Measurements from ENCODE around the gene DCTD.

DCTD gene

DNA sequence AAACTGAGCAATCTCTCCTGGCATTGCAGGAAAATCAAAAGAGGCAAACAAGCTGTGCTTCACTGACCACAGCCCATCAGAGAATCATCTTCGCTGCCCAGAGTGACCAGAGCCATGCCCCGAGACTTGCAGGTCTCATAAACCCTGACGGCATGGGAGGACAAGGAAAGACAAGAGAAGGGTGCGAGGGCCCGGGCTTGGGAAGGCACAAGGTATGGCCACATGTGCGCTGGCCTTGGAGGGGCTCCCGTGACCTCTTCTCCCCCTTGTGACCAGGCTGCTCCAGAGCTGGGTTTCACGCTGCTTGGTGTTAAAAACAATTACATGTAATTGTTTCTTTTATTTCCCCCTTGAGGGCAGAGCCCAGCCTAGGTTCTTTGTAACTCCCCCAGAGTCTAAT, 20.8 kb downstream of the DCTD start:
- H3K4me3 ChIP-seq (ENCODE audit: low read length): no peak overlapping the region
- no peak for DNase-seq (ENCODE audit: low read depth, low spot score)

DNA sequence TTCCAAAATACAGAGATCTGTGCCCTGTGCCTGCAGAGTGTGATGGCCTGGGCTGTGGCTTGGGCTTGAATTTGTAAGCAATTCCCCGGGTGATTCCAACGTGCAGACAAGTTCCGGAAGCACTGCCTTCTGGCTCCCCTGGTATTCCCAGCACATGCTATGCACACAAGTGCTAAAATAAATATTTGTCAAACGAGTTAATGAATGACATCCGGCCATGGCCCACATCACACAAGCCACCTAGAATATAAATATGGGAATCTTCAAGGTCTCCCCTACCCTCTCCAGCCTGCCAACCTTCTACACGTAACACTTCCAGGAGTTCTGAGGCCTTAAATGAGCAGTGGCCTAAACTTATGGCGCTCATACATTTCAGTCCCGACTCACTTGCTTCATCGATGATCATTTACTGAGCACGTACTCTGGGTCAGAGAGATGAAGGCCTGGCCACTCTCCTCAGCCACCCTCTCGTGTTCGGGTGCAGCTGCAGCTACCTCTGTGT, 21.3 kb downstream of the DCTD start:
- DNase-seq (ENCODE audit: low read depth, low spot score): no peak
- no peak overlapping the region for H3K4me3 ChIP-seq (ENCODE audit: low read length)

DNA sequence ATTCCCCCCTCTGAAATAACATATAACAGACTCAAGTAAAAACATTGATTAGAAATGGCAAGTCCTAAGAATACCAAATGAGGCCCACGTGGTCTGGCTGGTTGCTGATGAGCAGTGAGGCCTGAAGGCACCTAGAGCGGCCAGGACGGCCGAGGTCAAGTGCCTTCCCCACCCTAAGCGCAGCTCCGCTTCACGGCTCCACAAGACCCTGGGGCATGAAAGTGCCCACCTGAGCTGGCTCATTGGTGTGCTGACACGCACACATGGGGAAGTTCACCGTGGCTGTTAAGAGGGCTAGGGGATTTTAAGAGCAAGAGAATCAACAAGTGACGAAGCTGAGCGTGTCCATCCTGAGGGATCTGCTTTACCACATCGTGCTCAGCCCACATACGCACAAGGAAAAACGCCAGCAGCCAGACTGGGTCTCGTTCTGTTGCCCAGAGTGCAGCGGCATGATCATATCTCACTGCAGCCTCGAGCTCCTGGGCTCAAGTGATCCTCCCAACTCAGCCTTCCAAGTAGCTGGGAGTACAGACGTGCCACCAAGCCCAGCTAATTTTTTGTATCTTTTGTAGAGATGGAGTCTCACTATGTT, 22.4 kb downstream of the DCTD start:
- no peak for DNase-seq (ENCODE audit: low read depth, low spot score)
- no peak overlapping the region for H3K4me3 ChIP-seq (ENCODE audit: low read length)

DNA sequence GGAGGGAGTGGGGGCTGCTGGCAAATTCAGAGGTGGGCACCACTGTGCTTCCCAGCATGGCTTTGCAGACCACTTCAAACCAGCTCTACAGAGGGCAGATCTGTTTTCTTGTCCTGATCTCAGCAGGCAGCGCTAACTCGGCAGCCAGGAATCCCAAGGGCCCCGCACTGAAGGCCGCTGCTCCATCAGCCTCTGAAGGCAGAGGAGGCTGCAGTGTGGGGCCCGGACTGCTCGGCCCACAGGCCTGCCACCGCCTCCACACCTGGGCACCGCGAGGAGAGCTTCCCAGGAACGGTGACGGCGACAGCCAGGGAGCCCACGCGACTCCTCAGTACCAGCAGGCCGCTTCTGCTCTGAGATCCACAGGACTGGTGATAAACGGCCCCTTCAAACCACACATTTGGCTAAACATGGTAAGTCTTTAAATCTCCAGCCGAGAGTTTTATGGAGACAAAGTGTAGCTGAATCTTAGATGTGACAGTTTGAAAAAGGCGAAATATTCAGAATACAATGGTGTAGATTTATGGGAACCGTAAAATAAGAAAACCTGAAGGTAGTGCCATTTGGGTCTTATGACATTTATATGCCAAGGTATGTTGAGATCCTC, 23.6 kb downstream of the DCTD start:
- H3K4me3 ChIP-seq (ENCODE audit: low read length): no peak overlapping the region
- no peak for DNase-seq (ENCODE audit: low read depth, low spot score)

DNA sequence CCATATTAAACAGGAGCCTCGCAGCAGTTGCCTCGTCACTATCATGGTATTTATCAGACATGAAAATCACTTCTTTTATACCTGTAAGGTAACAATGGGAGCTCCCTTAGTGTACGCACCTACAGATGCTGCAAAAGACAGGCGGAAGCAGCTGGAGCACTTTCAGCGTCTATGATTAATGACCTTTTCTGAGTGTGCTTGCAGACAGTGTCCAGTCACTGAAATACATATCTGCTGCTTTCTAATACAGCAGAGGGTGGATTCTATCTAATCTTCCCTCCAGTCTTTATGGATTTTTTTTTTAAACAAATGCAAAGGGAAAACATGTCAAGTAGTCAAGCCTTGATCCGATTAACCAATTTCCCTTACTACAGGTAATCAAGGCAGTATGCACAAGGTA, 24.1 kb downstream of the DCTD start:
- no peak for DNase-seq (ENCODE audit: low read depth, low spot score)

DNA sequence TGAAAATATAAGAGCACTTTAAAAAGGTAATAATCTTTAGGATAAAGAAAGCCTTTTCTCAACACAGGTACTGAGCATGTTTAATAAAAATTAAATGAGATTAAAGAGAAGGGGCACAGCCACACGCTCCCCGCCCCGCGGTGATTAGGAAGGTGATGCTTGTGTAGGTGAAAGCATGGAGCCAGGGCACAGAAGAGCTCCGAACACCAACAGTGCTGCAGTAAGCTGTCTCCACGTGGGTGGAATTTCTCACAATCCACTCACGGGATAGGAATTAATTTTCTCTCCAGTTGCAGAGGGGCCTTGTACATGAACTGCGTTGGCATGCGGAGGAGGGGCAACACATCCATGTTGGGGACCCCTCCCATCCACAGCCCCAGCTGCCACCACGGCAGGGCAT, 27.0 kb downstream of the DCTD start:
- DNase-seq (ENCODE audit: low read depth, low spot score): no peak
- H3K4me3 ChIP-seq (ENCODE audit: low read length): no peak overlapping the region

More for the DNA sequence above, 24.1 kb downstream of the DCTD start:
- H3K4me3 ChIP-seq (ENCODE audit: low read length): no peak overlapping the region

DNA sequence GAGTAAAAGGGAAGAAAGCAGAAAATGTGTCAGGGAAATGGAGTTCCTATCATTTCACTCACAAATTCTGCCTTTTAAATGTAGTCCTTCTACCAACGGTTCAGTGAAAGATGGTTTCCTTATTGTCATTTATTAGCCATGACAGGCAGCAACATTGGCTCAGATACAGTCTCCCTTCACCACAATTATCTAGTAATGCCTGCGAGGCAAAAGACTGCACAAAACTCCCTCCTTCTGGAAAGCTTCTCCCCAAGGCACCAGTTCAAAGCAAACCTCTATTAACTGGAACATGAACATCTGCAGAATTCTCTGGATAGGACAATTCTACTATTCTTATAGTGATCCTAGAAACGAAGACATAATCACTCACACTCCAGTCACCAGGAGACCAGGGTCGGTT, 28.3 kb downstream of the DCTD start:
- no peak for DNase-seq (ENCODE audit: low read depth, low spot score)
- H3K4me3 ChIP-seq (ENCODE audit: low read length): no peak overlapping the region

DNA sequence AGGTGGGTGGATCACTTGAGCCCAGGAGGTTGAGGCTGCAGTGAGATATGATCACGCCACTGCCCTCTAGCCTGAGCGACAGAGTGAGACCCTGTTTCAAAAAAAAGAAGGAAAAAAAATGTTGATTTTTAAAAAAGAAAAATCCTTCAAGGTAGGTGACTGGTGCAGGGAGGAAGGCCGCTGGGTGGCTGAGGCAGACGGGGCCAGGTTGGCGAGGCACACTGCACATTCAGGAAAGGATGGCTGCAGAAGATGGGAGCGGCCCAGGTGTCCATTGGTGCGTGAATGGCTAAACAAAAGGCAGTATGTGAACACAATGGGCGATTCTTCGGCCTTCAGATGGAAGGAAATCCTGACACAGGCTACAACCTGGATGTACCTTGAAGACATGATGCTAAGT, 30.4 kb downstream of the DCTD start:
- no peak for DNase-seq (ENCODE audit: low read depth, low spot score)
- H3K4me3 ChIP-seq (ENCODE audit: low read length): no peak overlapping the region

DNA sequence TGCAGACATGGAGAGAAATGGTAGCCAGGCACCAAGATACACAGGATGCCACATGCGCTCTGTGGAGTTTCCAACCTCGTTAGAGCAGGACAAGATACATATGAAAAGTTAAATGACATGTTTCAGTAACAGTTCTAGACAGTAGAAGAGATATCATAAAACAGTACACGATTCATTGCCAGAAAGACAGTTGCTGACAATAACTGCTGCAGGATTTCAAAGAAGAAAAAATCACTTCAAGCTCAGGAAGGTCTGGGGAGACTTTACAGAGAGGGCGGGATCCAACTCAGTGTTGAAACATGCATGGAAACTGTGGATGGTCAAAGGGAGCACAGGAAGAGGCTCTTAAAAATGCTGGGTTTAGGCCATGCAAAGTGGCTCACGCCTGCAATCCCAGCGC, 31.0 kb downstream of the DCTD start:
- DNase-seq (ENCODE audit: low read depth, low spot score): no peak
- no peak overlapping the region for H3K4me3 ChIP-seq (ENCODE audit: low read length)

DNA sequence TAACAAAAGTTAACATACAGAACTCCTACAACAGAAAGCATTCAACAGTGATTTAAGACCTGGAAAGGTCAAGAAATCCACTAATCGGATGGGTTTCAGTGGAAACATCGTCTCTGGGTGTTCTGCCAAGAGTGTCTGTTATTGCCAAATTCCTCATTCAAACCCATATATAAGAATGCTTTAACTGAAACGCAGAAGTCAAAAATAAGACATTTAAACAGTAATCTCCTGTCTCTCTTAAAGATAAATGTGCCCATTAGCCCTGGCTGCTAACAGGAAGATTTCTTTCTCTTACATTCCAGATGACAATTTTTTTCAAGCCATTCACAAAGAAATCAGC, 31.5 kb downstream of the DCTD start:
- DNase-seq (ENCODE audit: low read depth, low spot score): no peak

DNA sequence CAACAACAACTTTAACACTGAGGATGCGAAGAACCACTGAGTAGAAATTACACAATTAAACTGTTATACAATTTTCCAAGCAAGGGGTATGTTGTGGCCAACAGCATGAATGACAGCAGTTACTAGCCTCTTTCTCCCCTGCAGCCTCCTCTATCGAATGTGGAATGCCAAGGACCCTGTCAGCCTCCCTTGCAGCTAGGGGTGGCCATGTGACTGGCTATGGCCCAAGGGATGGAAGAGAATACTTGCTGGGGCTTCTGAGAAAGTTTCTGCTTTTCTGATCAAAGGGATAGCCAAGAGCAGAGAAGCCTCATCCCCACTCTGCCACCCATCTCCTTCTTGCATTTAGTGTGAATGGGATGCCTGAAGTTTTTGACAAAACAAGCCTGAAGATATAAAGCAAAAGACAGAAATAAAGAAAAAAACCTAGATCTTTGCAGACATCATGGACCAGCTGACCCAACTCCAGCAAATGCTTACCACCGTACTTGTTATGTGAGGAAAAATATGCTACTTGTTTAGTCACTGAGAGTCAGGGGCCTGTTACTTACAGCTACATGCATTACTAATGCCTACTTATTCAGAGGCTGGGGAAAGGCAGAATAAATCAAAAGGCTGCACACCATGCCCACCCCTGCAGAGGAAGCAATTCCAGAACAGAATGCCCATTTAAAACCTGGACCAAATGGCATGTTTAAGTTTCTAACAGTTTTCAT, 32.0 kb downstream of the DCTD start:
- H3K4me3 ChIP-seq (ENCODE audit: low read length): no peak overlapping the region
- DNase-seq (ENCODE audit: low read depth, low spot score): no peak

More for the DNA sequence above, 31.5 kb downstream of the DCTD start:
- H3K4me3 ChIP-seq (ENCODE audit: low read length): no peak overlapping the region

DNA sequence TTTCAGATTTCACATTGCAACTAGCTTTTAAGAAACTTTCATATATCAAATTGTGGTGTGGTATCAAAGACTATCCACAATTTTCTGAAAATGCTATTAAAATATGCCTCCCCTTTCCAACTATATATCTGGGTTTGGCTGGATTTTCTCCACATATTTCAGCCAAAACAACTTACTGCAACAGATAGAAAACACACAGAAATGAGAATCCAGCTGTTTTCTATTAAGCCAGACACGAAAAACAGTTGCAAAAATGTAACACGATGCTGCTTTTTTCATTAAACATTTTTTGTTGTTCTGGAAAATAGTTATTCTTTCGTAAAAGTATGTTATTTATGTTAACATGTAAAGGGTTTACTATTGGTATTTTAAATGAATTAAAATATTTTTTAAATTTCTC, 33.1 kb downstream of the DCTD start:
- no peak overlapping the region for H3K4me3 ChIP-seq (ENCODE audit: low read length)
- no peak for DNase-seq (ENCODE audit: low read depth, low spot score)

DNA sequence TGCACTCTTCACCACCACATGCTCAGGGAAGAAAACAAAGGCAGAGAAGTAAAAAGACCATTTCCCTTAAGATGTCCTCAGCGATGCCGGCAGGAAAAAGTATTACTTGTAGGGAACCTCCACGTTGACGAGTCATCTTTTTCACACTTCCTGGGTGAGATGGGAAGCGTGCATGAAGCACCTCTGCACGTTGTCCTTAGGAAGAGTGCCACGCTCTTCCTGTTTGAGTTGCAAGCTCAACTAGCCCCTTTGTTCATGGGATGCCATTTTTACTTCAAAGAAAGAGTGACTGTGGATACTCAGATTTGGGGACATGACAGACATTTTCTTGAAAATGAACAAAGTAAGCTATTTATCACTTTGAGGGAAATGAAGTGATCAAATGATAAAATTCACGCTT, 33.8 kb downstream of the DCTD start:
- no peak overlapping the region for H3K4me3 ChIP-seq (ENCODE audit: low read length)
- DNase-seq (ENCODE audit: low read depth, low spot score): no peak

DNA sequence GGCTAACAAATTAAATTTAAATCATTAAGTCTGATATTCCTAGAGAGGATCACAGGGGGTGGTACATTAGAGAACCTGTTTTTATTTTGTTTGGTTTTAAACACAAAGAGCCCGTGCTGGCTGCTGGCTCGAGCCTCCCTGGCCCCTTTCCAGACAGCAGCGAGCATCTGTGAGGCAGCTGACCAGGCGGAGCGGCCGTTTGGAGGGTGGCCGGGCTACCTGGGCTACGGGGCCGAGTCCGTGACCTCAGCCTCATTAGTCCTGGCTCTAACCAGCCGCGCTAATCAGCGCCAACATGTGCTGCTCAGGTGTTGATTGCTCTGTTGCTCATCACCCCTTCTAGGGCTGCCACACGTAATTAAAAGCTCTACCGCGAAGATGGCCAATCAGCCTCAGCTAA, 35.3 kb downstream of the DCTD start:
- DNase-seq (ENCODE audit: low read depth, low spot score): no peak
- H3K4me3 ChIP-seq (ENCODE audit: low read length): no peak overlapping the region

DNA sequence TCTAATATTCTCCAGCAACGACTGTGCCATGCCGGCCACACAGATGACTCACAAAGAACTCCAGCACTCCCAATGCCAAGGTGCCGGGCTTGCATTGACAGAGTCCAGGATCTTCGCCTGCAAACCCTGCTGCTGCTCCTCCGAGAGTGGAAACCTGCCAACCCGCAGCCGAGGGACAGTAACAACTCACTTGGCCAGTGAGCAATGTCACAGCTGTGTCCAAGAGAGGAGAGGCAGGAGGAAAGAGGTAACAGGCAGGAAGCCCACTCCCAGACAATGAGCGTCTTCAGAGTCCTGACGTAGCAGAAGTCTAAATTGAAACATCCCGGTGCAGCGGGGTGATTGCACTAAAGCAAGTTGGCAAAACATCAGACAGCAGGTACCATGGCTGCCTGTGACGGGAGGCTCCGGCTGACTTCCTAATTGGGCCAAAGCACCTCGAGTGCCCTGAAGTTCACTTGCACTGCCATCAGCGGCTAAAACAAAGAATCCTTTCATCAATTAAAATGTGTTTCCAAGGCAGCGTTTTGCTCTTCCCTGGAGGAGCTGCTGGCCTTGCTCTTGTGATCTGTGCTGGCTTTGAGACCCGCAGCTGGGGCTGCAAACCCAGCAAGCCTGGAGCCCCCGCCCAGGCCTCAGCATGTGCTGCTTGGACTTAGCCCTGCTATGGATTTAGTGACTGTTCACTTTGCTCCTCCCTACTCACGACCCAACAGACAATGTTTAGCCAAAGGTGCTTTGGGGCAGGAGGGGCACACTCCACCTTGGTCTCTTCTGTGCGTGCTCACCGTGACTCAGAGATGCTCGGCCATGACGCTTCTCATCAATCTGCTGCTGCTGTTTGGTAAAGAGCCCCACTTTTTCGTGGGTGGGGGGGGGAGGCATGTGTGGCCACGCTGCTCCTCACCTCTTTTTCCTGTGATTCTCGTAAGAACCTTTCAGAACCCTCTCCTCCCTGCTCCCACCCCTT, 36.5 kb downstream of the DCTD start:
- no peak for DNase-seq (ENCODE audit: low read depth, low spot score)
- no peak overlapping the region for H3K4me3 ChIP-seq (ENCODE audit: low read length)

DNA sequence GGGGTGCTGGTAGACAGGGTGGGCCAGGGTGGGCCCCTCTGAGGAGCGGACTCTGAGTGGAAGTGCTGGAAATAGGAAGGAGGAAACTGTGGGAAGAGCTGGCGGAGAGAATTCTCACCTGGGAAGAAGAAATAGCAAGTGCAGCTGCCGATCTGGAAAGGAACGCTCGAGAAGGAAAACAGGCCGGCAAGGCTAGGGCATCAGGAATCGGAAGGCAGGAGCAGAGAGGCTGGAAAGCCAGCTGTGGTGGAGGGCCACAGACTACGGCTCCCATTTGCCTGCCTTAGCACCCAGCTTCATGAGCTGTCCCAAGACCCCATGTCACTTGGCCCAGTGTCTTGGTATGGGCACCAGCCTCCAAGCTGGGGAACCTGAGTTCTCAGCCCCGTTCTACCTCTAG, 37.3 kb downstream of the DCTD start:
- H3K4me3 ChIP-seq (ENCODE audit: low read length): no peak overlapping the region
- DNase-seq (ENCODE audit: low read depth, low spot score): no peak

DNA sequence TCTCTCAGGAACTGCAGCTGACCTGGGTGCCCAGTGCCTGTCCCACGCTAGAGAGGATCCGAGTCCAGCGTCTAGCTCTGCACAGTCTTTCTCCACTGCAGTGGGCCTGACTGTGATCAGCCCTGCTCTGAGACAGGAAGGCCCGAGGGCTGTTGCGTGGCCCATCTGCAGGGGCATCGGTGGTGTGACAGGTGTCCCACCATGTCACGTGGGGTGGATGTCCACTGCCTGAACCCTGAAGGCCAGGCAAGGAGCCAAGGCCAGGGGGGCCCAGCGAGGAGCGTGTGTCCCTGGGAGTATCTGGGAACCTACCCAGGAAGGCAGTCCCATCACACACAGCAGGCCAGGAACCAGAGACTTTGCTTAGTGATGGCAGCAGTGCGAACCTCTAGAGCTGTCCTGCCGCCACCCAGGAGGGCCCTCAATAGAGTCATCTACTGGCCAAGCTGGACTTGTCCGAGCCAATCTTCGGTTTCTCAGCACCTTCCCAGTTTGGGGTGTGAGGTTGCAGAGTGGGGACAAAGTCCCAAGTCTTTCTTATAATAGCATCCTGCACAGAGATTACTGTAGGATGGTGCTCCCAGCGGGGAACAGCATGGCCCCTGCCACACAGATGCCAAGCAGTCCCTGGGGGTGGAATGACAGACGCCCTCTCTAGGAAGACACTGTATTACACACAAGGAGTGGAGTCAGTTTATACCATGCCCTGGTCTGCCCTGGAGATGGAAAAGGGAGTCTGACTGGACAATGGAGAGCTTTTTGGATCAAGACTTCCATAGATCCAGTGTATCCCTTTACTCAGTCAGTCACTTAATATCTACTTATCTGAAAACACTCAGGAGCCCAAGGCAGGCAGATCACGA, 38.3 kb downstream of the DCTD start:
- no peak overlapping the region for H3K4me3 ChIP-seq (ENCODE audit: low read length)
- DNase-seq (ENCODE audit: low read depth, low spot score): no peak

DNA sequence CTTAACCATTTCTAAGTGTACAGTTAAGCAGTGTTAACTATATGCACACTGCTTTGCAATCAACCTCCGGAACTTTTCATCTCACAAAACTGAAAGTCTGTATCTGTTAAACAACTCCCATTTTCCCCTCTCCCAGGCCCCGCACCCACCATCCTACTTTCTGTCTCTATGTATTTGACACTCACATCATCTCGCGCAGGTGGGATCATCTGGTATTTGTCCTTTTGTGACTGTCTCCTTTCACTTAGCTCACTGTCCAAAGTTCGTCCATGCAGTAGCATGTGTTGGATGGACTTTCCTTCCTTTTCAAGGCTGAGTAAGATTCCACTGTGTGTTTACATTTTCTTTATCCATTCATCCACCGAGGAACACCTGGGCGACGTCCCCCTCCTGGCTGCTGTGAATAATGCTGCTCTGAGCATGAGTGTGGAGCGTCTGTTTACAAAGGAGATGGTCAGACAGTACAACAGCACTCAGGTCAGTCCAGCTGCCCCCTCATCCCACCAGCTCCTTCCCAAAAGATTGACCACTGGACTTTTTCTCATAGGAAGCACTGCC, 39.8 kb downstream of the DCTD start:
- no peak overlapping the region for H3K4me3 ChIP-seq (ENCODE audit: low read length)
- DNase-seq (ENCODE audit: low read depth, low spot score): no peak
